Memory B cell (primary cell): ENCODE results near the gene OSBPL5.

Source experiments
- ATAC-seq: fragments of 150-1000 bp; cut with Tn5 transposase; 2 replicates; pipeline ENCODE4 v1.10.0; 2021; ENCODE audit warnings: low read depth, mild to moderate bottlenecking, moderate library complexity
- DNase-seq, 2 donors: peaks; one replicate each; pipeline ENCODE4 v3.0.0; 2022; ENCODE audit warnings: low spot score in 2 of 2
- H3K27ac Mint-ChIP-seq: one replicate; pipeline ENCODE4 v1.8.0; 2022; ENCODE audit warnings: mild to moderate bottlenecking, moderate library complexity, mixed read lengths
- H3K27me3 Mint-ChIP-seq: one replicate; pipeline ENCODE4 v1.8.0; 2022; ENCODE audit warnings: mixed read lengths
- H3K36me3 Mint-ChIP-seq: one replicate; pipeline ENCODE4 v1.8.0; 2022; ENCODE audit warnings: mild to moderate bottlenecking, mixed read lengths
- H3K4me1 Mint-ChIP-seq: one replicate; pipeline ENCODE4 v1.8.0; 2022; ENCODE audit warnings: mixed read lengths
- H3K4me3 Mint-ChIP-seq: one replicate; pipeline ENCODE4 v1.8.0; 2022; ENCODE audit warnings: mild to moderate bottlenecking, moderate library complexity, mixed read lengths
- H3K9me3 Mint-ChIP-seq: one replicate; pipeline ENCODE4 v1.8.0; 2022; ENCODE audit warnings: mixed read lengths

OSBPL5 gene

DNA sequence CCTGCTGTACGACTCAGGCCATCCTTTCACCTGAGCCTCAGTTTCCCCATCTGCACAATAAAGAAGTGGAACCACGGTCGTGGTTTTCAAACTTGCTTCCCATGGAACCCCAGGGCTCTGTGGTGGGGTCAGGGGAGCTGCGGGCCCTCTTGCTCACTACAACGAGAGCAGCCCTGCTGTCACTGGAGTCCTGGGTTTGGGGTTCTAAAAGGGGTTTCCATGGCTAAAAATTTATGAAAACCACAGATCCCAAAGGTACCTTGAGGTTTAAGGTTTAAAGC, 62.5 kb downstream of the OSBPL5 start:
- Mint-ChIP-seq H3K4me1 (no peaks in the 10 kb centered on the region), H3K27me3 (peaks cover 12% of the 10 kb centered on the region), H3K9me3 (no peaks in the 10 kb centered on the region), H3K36me3 (peaks cover 2% of the 10 kb centered on the region), H3K4me3 (no peak overlapping the region), H3K27ac (no peak overlapping the region)
- DNase-seq (no peak), ATAC-seq (no peak)

DNA sequence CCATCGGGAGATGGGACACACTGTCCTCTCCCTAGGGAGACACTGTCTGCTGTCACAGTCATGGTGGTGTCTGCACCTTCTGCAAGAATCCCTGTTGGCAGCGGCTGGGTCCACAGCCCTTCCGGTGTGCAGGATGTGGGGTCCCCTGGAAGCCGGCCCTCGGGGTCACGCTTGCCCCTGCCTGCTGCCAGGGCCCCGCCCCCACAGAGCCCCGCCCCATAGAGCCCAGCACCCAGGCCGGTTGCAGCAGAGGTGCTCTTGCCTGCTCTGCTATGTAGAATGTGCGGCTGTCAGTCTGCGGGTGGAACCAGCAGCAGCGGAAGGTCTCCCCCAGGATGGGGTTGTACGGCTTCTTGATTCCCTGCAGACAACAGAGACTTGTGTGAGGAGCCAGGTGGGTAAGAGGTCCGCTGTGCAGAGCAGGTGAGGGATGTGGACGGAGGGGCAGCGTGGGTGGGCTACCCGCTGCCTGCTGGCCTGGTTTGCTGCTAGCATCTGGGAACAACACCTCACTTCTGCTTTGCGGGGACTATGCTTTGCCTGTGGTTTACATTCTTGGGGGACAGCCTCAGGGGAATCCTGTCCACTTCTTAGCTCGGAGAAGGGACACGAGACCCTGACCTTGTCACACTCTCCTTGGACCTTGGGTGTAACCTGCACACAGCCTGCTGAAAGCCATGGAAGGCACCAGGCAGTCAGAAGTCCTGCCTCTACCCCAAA, 63.0 kb downstream of the OSBPL5 start:
- DNase-seq: no peak
- no peak overlapping the region for H3K27ac Mint-ChIP-seq
- H3K9me3 Mint-ChIP-seq: no peaks in the 10 kb centered on the region
- H3K4me1 Mint-ChIP-seq: no peaks in the 10 kb centered on the region
- no peak for ATAC-seq
- H3K27me3 Mint-ChIP-seq: peaks cover 7% of the 10 kb centered on the region
- peaks cover 2% of the 10 kb centered on the region for H3K36me3 Mint-ChIP-seq
- no peak overlapping the region for H3K4me3 Mint-ChIP-seq

DNA sequence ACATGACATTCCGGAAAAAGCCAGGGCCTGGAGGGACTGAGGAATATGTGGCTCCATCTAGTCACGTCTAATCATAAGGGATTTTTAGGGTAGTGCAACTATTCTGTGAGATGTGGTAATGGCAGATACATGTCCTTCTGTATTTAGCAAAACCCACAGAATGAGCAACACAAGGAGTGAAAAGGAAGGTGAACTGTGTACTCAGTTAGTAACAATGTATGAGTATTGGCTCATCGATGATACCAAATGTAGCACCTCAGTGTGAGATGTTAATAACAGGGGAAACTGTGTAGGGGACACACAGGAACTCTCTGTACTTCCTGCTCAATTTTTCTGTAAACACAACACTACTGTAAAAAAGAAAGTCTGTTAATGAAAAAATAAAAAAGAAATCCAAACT, 65.9 kb downstream of the OSBPL5 start:
- Mint-ChIP-seq H3K4me1 (peaks cover 2% of the 10 kb centered on the region), H3K27ac (no peak overlapping the region), H3K4me3 (no peak overlapping the region), H3K9me3 (no peaks in the 10 kb centered on the region), H3K36me3 (peaks cover 2% of the 10 kb centered on the region), H3K27me3 (peaks cover 15% of the 10 kb centered on the region)
- DNase-seq: no peak
- ATAC-seq: no peak

DNA sequence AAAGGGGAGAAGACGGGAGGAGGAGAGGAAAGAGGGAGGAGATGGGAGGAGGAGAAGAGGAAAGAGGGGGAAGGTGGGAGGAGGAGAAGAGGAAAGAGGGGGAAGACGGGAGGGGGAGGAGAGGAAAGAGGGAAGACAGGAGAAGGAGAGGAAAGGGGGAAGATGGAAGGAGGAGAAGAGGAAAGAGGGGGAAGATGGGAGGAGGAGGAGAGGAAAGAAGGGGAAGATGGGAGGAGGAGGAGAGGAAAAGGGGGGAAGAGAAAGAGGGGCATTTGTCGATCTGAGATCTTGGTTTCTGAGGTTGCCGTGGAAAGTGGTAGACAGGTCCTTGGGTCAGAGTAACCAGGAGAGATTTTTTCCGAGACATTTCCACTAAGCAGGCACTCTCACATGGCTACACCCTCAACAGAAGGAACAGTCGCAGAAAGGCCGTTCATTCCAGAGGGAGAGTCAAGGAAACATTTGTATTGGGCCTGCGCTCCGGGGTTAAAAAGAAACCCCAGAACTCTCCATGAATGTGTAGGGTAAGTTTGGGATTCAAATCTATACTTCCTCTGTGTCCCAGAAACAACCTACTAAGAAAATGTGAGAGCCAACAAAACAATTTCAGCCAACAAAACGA, 68.1 kb downstream of the OSBPL5 start:
- no peak overlapping the region for H3K27ac Mint-ChIP-seq
- peaks cover 2% of the 10 kb centered on the region for H3K4me1 Mint-ChIP-seq
- peaks cover 21% of the 10 kb centered on the region for H3K27me3 Mint-ChIP-seq
- no peaks in the 10 kb centered on the region for H3K9me3 Mint-ChIP-seq
- DNase-seq (no peak), ATAC-seq (no peak)
- no peak overlapping the region for H3K4me3 Mint-ChIP-seq
- H3K36me3 Mint-ChIP-seq: peaks cover 2% of the 10 kb centered on the region

DNA sequence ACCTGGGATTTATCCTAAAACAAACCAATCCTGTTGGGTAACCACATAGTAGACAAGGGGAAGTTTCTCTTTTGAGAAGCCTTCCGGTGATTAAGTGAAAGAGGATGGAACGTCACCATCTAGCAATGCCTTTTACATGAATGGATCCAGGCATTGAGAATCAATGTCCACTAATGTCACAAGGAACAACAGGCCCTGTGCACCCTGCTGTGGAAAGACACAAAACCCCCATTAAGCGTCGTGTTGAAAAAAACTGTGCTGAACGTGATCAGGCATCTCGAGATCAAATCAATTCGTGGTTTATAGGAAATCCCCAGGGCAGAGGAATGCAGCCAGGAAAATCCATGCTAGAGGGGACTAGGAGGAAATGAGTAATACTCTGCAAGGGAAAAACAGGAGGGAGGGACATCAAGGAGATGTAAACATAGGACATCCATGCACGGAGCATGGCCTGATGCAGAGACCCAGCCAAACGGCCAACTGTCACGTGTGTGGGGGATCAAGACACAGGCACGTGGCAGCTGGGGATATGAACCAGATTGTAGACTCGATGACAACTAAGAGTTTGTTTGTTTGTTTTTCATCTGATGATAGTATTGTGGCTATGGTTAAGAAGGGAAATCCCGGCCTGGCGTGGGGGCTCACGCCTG, 69.3 kb downstream of the OSBPL5 start:
- ATAC-seq: no peak
- DNase-seq: no peak
- Mint-ChIP-seq H3K27ac (no peak overlapping the region), H3K9me3 (no peaks in the 10 kb centered on the region), H3K4me1 (peaks cover 7% of the 10 kb centered on the region), H3K27me3 (peaks cover 25% of the 10 kb centered on the region), H3K4me3 (no peak overlapping the region), H3K36me3 (peaks cover 2% of the 10 kb centered on the region)

DNA sequence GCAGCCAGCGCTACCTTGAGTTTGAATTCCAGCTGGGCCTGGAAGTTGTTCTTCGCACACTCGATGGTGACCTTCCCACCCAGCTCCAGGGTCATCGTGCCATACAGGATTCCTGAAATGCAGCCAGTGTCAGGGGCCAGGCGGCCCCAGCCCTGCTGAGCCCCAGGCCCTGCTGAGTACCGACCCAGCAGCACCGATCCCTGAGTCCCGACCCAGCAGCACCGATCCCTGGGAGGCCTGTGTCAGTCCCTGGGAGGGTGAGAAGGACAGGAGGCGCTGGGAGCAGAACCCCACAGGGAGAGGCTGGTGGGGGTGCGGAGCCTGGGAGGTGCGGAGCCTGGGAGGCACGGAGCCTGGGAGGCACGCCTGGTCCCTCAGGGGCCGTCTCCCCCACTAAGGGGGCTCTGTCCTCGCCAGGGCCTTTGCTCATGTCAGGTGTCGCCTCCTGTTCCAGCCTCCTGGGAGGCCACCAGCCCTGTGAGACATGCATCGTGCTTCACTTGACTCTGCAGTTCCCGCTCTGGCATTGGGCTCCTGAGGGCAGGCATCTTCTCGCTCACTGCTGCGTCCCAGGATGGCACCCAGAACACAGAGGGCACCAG, 70.8 kb downstream of the OSBPL5 start:
- DNase-seq (no peak), ATAC-seq (no peak)
- Mint-ChIP-seq H3K27me3 (peaks cover 26% of the 10 kb centered on the region), H3K36me3 (peaks cover 2% of the 10 kb centered on the region), H3K4me3 (no peak overlapping the region), H3K4me1 (peaks cover 7% of the 10 kb centered on the region), H3K27ac (no peak overlapping the region), H3K9me3 (no peaks in the 10 kb centered on the region)

DNA sequence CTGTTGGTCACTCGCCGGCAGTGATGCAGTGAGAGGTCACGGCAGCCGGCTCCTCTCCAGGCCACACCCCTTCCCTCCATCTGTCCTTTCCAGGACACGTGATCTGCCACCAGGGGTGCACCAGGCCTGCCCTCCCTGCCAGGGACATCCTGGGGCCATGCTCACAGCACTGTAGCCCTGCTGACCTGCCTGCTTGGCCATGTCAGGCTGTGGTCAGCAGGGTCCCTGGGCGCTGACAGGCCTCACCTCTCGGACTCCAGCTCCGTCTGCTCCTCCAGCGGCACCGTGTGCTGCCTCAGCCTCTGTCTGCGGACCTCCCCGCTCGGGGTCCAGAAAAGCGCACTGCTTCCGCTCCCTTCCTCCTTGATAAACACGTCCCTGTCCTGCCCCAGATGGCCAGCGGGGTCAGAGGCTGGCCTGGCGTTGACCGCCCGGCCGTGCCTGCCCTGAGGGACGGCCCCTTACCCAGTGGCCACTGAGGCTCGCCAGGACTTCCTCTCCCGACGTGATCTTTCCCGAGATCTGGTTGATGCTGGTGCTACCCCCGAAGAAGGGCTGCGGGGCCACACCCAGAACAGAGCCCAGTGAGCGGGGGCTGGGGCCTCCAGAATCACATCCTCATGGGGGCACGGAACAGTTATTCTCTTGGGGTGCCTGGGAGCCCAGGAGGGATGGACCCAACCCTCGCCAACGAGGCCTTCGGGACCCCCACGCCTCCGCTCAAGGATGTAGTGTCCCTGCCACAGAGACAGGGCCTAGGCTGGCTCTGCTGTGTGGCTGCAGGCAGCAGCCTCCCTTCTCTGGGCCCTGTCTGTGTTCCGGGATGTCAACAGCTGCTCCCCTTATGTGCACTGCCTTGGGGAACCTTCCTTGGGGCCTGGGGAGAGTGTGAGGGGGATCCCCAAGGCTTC, 71.6 kb downstream of the OSBPL5 start:
- ATAC-seq (no peak), DNase-seq (no peak)
- H3K27me3 Mint-ChIP-seq: peaks cover 27% of the 10 kb centered on the region
- no peak overlapping the region for H3K4me3 Mint-ChIP-seq
- no peak overlapping the region for H3K27ac Mint-ChIP-seq
- H3K4me1 Mint-ChIP-seq: peaks cover 7% of the 10 kb centered on the region
- H3K36me3 Mint-ChIP-seq: peaks cover 2% of the 10 kb centered on the region
- no peaks in the 10 kb centered on the region for H3K9me3 Mint-ChIP-seq

DNA sequence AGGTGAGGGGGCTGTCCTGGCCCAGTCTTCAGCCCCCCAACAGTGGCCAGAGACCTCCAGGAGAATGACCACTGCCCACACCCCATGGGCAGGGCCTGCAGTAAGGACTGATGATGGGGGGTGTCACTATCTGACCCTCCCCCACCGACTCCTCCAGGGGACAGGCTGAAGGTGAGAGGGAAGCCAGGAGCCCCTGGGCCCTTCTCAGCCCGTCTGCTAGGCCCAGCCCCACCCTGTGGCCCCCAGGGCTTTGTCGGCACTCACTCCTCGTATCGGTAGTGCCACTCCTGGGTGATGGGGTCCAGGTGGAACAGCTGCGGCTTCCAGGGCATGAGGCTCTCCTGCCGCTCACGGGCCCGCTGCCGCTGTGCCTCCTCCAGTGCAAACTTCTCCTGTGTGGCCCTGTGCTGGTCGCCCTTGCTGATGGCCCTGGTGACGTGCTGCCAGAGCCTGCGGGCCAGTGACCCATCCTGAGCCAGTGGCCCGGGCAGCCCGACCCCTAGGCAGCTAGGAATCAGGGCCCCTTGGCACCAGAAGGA, 72.4 kb downstream of the OSBPL5 start:
- H3K27me3 Mint-ChIP-seq: peaks cover 31% of the 10 kb centered on the region
- no peaks in the 10 kb centered on the region for H3K9me3 Mint-ChIP-seq
- no peak overlapping the region for H3K4me3 Mint-ChIP-seq
- DNase-seq (no peak), ATAC-seq (no peak)
- peaks cover 7% of the 10 kb centered on the region for H3K4me1 Mint-ChIP-seq
- H3K27ac Mint-ChIP-seq: no peak overlapping the region
- peaks cover 2% of the 10 kb centered on the region for H3K36me3 Mint-ChIP-seq

DNA sequence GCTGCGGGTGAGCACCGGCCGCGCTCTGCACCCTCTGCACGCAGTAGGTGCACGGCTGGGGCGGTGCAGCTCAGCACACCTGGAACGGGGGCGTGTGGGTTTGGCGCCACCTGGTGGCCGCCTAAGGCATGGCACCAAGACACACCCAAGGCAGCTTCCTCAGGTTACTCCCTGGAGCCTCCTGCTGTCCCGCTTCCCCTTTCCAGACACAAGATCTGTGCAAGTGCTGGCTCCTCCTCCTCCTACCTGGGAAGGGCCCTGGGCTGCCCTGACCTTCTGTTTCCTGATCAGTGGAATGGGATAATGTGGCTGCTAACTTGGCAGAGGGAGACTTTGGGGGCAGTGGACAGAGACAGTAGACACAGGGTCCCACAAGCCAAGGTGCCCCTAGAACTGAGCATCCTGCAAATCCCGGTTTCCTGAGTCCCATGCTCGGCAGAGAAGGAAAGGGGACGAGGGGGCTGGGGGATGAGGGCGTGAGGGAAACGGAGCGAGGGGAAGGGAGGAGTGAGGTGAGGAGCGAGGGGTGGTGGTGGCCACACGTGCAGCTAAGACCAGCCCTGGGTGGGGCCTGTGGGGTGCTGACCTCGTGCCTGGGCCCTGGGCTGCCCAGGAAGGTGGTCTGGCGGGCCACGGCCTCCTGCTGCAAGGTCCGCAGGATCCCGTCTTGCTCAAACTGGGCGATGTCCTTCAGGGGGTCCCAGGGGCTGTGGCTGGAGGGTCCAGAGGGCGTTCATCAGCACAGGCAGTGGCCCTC, 73.1 kb downstream of the OSBPL5 start:
- peaks cover 31% of the 10 kb centered on the region for H3K27me3 Mint-ChIP-seq
- peaks cover 7% of the 10 kb centered on the region for H3K4me1 Mint-ChIP-seq
- H3K4me3 Mint-ChIP-seq: no peak overlapping the region
- no peak overlapping the region for H3K27ac Mint-ChIP-seq
- no peaks in the 10 kb centered on the region for H3K9me3 Mint-ChIP-seq
- peaks cover 2% of the 10 kb centered on the region for H3K36me3 Mint-ChIP-seq
- ATAC-seq: peak; percentile 94
- peak; percentile 76 to 82 for DNase-seq

DNA sequence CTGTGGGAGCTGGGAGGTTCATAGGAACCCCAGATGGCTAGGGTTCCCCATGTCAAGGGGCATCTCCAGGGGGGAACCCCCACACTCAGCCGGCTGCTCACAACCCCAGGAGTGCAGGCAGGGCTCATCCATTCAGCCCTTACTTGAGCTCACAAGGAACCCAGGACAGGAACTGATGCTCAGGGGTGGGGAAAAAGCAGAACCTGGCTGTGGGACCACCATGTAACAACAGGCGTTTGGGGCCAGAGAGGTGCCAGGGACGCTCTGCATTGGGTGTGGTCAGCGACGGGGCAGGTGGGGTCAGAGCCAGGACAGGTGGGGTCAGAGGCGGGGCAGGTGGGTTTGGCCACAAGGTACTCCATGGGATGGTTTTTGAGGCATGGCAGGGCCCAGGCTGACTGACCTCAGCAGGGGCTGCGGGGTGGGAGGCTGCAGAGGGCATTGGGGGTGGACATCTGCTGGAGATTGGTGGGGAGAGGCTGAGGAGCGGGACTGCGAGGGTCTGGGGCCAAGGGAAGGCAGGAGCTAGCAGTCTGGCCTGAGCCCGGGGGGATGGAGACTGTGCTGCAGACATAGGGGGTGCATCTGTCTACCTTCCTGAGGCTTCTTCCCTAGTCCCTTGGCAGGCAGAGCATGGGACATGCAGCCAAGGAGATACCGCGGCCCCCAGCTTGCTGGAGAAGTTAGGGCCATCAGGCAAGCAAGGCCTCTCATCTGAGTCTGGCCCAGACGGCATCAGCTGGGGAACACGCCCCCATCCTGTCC, 73.8 kb downstream of the OSBPL5 start:
- Mint-ChIP-seq H3K9me3 (no peaks in the 10 kb centered on the region), H3K4me3 (no peak overlapping the region), H3K36me3 (no peaks in the 10 kb centered on the region), H3K4me1 (peaks cover 5% of the 10 kb centered on the region), H3K27me3 (peaks cover 24% of the 10 kb centered on the region), H3K27ac (no peak overlapping the region)
- DNase-seq (no peak), ATAC-seq (no peak)

DNA sequence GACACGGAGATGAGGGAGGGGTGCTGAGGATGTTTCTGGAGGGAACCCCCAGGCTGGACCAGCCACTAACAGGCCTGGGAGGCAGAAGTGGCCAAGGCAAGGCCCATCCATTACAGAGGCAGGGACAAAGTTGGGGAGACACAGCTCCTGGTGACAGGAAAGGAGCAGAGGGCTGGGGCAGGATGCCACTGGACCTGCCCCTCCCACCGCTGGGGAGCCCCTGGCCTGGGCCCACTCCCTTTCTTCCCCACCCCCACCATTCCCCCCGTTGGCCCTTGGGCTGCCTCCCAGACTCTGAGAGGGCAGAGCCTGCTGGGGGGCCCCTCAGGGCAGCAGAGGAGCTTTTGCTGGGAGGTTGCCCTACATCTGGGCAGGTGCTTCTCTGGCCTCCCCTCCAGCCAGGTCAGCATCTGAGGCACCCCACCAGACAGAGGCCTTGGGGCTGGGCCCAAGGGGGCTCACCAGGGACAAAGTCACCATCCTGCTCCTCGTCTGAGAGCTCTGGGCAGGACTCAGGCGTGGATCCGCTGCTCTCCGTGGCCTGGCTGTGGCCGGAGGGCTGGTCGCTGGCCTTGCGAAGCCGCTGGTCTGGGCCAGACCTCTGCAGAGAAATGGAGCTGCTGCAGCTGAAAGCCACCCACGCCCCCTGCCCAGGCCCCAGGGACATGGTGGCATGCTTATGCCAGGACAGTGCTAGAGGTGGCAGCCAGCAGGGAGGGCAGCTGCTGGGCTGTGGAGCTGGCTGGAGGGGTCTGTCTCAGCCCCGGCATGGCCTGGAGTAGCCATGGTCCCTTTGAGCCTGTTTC, 74.8 kb downstream of the OSBPL5 start:
- DNase-seq (no peak), ATAC-seq (no peak)
- no peak overlapping the region for H3K4me3 Mint-ChIP-seq
- peaks cover 20% of the 10 kb centered on the region for H3K27me3 Mint-ChIP-seq
- no peak overlapping the region for H3K27ac Mint-ChIP-seq
- no peaks in the 10 kb centered on the region for H3K36me3 Mint-ChIP-seq
- peaks cover 5% of the 10 kb centered on the region for H3K4me1 Mint-ChIP-seq
- no peaks in the 10 kb centered on the region for H3K9me3 Mint-ChIP-seq
